Neural cell (in vitro differentiated cells): ENCODE measurements around the gene HELZ.

Experiments used
- MXI1 ChIP-seq: fragments of 450-650 bp; conservative IDR thresholded peaks from 2 replicates; pipeline ENCODE4 v1.6.1; 2014; ENCODE audit warnings: antibody characterized with exemption, mild to moderate bottlenecking; ENCODE audit not compliant: poor library complexity, severe bottlenecking
- POLR2AphosphoS5 ChIP-seq: IDR thresholded peaks from 2 replicates; pipeline ENCODE4 v1.6.1; 2012

DNA sequence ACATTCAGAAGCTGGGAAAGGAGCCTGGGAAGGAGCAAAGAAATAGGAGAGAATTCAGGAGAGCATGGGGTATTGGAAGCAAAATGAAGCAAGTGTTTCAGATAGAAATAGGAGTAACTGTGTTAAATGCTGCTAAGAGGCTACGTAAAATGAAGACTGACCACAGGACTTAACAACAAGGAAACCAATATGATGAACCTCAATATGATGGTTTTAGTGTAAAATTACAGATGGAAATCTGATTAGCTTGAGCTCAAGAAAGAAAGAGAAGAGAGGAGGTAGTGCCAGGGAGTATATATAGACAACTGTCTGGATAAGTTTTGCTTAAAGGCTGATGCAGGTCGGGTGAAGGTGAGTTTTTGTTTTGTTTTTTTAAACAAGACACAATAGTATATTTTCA lies 92.2 kb downstream of the HELZ start:
- TF ChIP-seq POLR2AphosphoS5 (no peak), MXI1 (no peak)
